ENCODE results near the gene TSPEAR. TPM values are rescaled to one million over a fixed set of nuclear protein-coding genes. Genes with fewer than 3 reads are reported as not detected.
A peak's percentile ranks its signal among the peaks of the same experiment; 100 is the strongest.

TSPEAR gene
- polyA plus RNA-seq, 1 of the 3 experiments (the other 2 are of a cell fraction) = 0.08 TPM

GRCh38 chr21:44701023-44701400 is 10.4 kb downstream of the TSPEAR start:
- no peaks in the 10 kb centered on the region for H3K9me2 ChIP-seq
- no peak overlapping the region for H3K4me2 ChIP-seq
- WGBS (ENCODE audit: low lambda C conversion rate) = 12% methylated on average over 14 of the region's 14 CpGs
- H3K27ac ChIP-seq (ENCODE audit: low read depth in 2 of 2, low read length in 1 of 2) = no peak overlapping the region
- H3K9me3 ChIP-seq = no peaks in the 10 kb centered on the region
- H3K4me1 ChIP-seq (ENCODE audit: control insufficient read depth in 1 of 2, insufficient read depth in 2 of 2, low read depth in 1 of 2, low read length in 1 of 2) = no peaks in the 10 kb centered on the region; a peak in 1 of 4 replicates
- peak; percentile 11 for DNase-seq
- no peaks in the 10 kb centered on the region for H4K20me1 ChIP-seq (ENCODE audit: insufficient read depth)
- no peaks in the 10 kb centered on the region for H3K79me2 ChIP-seq (ENCODE audit: insufficient read depth)
- no peak for TF ChIP-seq MAX (IDR thresholded peaks at IDR 0.05; ENCODE audit: low read depth)
- TF ChIP-seq MEF2A (IDR thresholded peaks at IDR 0.05; ENCODE audit: borderline replicate concordance, low read depth) = no peak
- TF ChIP-seq SMC3 (IDR thresholded peaks at IDR 0.05; ENCODE audit: low read depth, low read length) = no peak
- TF ChIP-seq TAF1 (IDR thresholded peaks at IDR 0.05; ENCODE audit: borderline replicate concordance, low read depth, low read length) = no peak
- no peak for TF ChIP-seq NRF1 (IDR thresholded peaks at IDR 0.05; ENCODE audit: low read depth, low read length)
- TF ChIP-seq SIN3A (IDR thresholded peaks at IDR 0.05; ENCODE audit: borderline replicate concordance, low read depth, low read length) = no peak
- no peak for TF ChIP-seq GATA2 (CRISPR knock-in tag; IDR thresholded peaks at IDR 0.05)
- no peak for TF ChIP-seq POLR2AphosphoS5 (IDR thresholded peaks at IDR 0.05; ENCODE audit: low read depth, low read length)
- TF ChIP-seq YY1 (IDR thresholded peaks at IDR 0.05; ENCODE audit: low read depth) = no peak
- no peak for TF ChIP-seq RFX5 (IDR thresholded peaks at IDR 0.05; ENCODE audit: low read length)
- H3F3A ChIP-seq (replicated peaks; ENCODE audit: insufficient read depth) = no peaks in the 10 kb centered on the region
- no peak overlapping the region for H3K4me3 ChIP-seq (ENCODE audit: low read depth in 2 of 2, low read length in 1 of 2)
- no peak overlapping the region for H2AFZ ChIP-seq (ENCODE audit: low read depth)
- ChIA-PET CTCF (interaction anchor here (1.1 to 1.9 kb wide), 2 partner anchors 92 to 99 kb away, joined by 3 to 7 read pairs; no protein-coding TSS in a partner anchor), POLR2A (no interaction called here)
- H3K27me3 ChIP-seq (ENCODE audit: insufficient read depth) = peaks cover 81% of the 10 kb centered on the region
- H3K9ac ChIP-seq = no peak overlapping the region
- H3K36me3 ChIP-seq (replicated peaks in 1 of 2; ENCODE audit: control insufficient read depth in 1 of 2, insufficient read depth in 2 of 2, low read length in 1 of 2) = no peaks in the 10 kb centered on the region

- TF ChIP-seq RFX5 (IDR thresholded peaks at IDR 0.05; ENCODE audit: low read length) (no peak), RAD21 (IDR thresholded peaks at IDR 0.05; ENCODE audit: low read length) (no peak), MAX (IDR thresholded peaks at IDR 0.05; ENCODE audit: low read depth) (no peak), REST (IDR thresholded peaks at IDR 0.05; ENCODE audit: low read depth, low read length) (no peak), POLR2AphosphoS5 (IDR thresholded peaks at IDR 0.05; ENCODE audit: low read depth, low read length) (no peak), GATA2 (CRISPR knock-in tag; IDR thresholded peaks at IDR 0.05) (no peak), NRF1 (IDR thresholded peaks at IDR 0.05; ENCODE audit: low read depth, low read length) (no peak), ELF1 (IDR thresholded peaks at IDR 0.05) (no peak), TEAD4 (IDR thresholded peaks at IDR 0.05; ENCODE audit: borderline replicate concordance, insufficient read depth) (no peak), ZBTB33 (IDR thresholded peaks at IDR 0.05; ENCODE audit: borderline replicate concordance, low read depth) (no peak), CTCF (IDR thresholded peaks at IDR 0.05) (no peak)
- POLR2A ChIA-PET = no interaction called here
- Histone ChIP-seq H3K4me3 (ENCODE audit: low read depth in 2 of 2, low read length in 1 of 2) (no peak overlapping the region), H3K4me1 (ENCODE audit: control insufficient read depth in 1 of 2, insufficient read depth in 2 of 2, low read depth in 1 of 2, low read length in 1 of 2) (no peaks in the 10 kb centered on the region; a peak in 1 of 4 replicates), H3K79me2 (ENCODE audit: insufficient read depth) (no peaks in the 10 kb centered on the region), H3K27ac (ENCODE audit: low read depth in 2 of 2, low read length in 1 of 2) (no peak overlapping the region), H3K9me2 (no peaks in the 10 kb centered on the region), H4K20me1 (ENCODE audit: insufficient read depth) (no peaks in the 10 kb centered on the region), H3K36me3 (replicated peaks in 1 of 2; ENCODE audit: control insufficient read depth in 1 of 2, insufficient read depth in 2 of 2, low read length in 1 of 2) (no peaks in the 10 kb centered on the region), H3K9ac (no peak overlapping the region), H3F3A (replicated peaks; ENCODE audit: insufficient read depth) (no peaks in the 10 kb centered on the region), H3K4me2 (no peak overlapping the region), H2AFZ (ENCODE audit: low read depth) (no peak overlapping the region), H3K27me3 (ENCODE audit: insufficient read depth) (peaks cover 83% of the 10 kb centered on the region), H3K9me3 (no peaks in the 10 kb centered on the region)
- 5% methylated on average over 16 of the region's 21 CpGs for WGBS (ENCODE audit: low lambda C conversion rate)
- peak; percentile 21 for DNase-seq
- CTCF ChIA-PET = interaction anchor here (1.9 kb wide), 1 partner anchor 93 kb away, joined by 7 read pairs; no protein-coding TSS in a partner anchor
Measured at GRCh38 chr21:44700101-44701022, 11.0 kb downstream of the TSPEAR start.

Data from SK-N-SH (cell line).